H1 (cell line): ENCODE measurements around the gene MTNR1A. TPM values are rescaled to one million over a fixed set of nuclear protein-coding genes. Genes with fewer than 3 reads are reported as not detected.

ENCODE experiments used
- CTCF ChIA-PET: fragments of 300-600 bp; sonication (Branson Sonifier 250); formaldehyde crosslinking; loops from one replicate; lab custom pipeline; 2021; ENCODE audit not compliant: partially characterized antibody; lab: Charles Lee
- POLR2A ChIA-PET: fragments of 300-600 bp; sonication (Branson Sonifier 250); formaldehyde crosslinking; loops from one replicate; lab custom pipeline; 2021; ENCODE audit warnings: inconsistent platforms; ENCODE audit not compliant: partially characterized antibody; lab: Charles Lee
- DNase-seq, 2 experiments: peaks; one replicate each; pipeline versions ENCODE4 v3.0.0 to v3.0.0-alpha.2; 2010 to 2022; ENCODE audit warnings: low spot score in 2 of 2, low read depth in 1 of 2, mixed read lengths in 1 of 2
- FAIRE-seq: peaks from 2 replicates; lab custom pipeline; 2011; peaks lifted over from hg19 to GRCh38; lab: Jason Lieb, UNC
- H2AFZ ChIP-seq: 2 replicates; pipeline ENCODE4 v1.8.1; 2012; ENCODE audit warnings: low read length, inconsistent platforms
- H2AK5ac ChIP-seq: 2 replicates; pipeline ENCODE4 v1.6.1; 2013; ENCODE audit warnings: low read depth, low read length
- H2BK120ac ChIP-seq: replicated peaks from 2 replicates; pipeline ENCODE3; 2013; ENCODE audit warnings: low read depth, low read length, inconsistent platforms
- H2BK12ac ChIP-seq: 2 replicates; pipeline ENCODE4 v1.6.1; 2013; ENCODE audit warnings: low read depth, low read length
- H2BK15ac ChIP-seq: 2 replicates; pipeline ENCODE4 v1.6.1; 2013; ENCODE audit warnings: low read length
- H2BK20ac ChIP-seq: 2 replicates; pipeline ENCODE4 v1.6.1; 2013; ENCODE audit warnings: low read length
- H2BK5ac ChIP-seq: 2 replicates; pipeline ENCODE4 v1.6.1; 2013; ENCODE audit warnings: low read depth, low read length
- H3K14ac ChIP-seq: 2 replicates; pipeline ENCODE4 v1.6.1; 2013; ENCODE audit warnings: inconsistent platforms; ENCODE audit not compliant: insufficient read length
- H3K18ac ChIP-seq: 2 replicates; pipeline ENCODE4 v1.6.1; 2013; ENCODE audit warnings: low read length; ENCODE audit errors: extremely low read depth
- H3K23ac ChIP-seq: 2 replicates; pipeline ENCODE4 v1.6.1; 2013; ENCODE audit warnings: inconsistent platforms; ENCODE audit not compliant: insufficient read length
- H3K23me2 ChIP-seq: 2 replicates; pipeline ENCODE4 v1.6.1; 2013; ENCODE audit warnings: low read depth, low read length
- H3K27ac ChIP-seq: 2 replicates; pipeline ENCODE4 v1.6.1; 2011; ENCODE audit warnings: low read depth, low read length, inconsistent platforms
- H3K27me3 ChIP-seq, 4 experiments: replicated peaks in 1 of 4; 1 replicate in 1 of 4; 2 replicates in 3 of 4; pipeline versions ENCODE4 v1.6.1 to v1.8.1; 2011 to 2013; ENCODE audit warnings: low read length in 3 of 4, mild to moderate bottlenecking in 3 of 4, inconsistent platforms in 2 of 4, mixed read lengths in 2 of 4, moderate library complexity in 1 of 4; ENCODE audit not compliant: control insufficient read depth in 3 of 4, insufficient read depth in 3 of 4; ENCODE audit errors: extremely low read depth in 1 of 4
- H3K36me3 ChIP-seq, 4 experiments: 2 replicates each; pipeline versions ENCODE4 v1.6.1 to v1.8.1; 2011 to 2013; ENCODE audit warnings: mild to moderate bottlenecking in 4 of 4, low read length in 3 of 4, moderate library complexity in 2 of 4, control low read depth in 1 of 4, inconsistent platforms in 1 of 4; ENCODE audit not compliant: insufficient read depth in 4 of 4, control insufficient read depth in 2 of 4
- H3K4ac ChIP-seq: replicated peaks from 2 replicates; pipeline ENCODE3; 2013; ENCODE audit warnings: low read length, low read depth, mixed read lengths, inconsistent platforms; ENCODE audit not compliant: insufficient read length
- H3K4me1 ChIP-seq, 4 experiments: replicated peaks in 1 of 4; 1 replicate in 1 of 4; 2 replicates in 3 of 4; pipeline versions ENCODE4 v1.6.1 to v1.8.1; 2011 to 2013; ENCODE audit warnings: low read length in 3 of 4, inconsistent platforms in 2 of 4, mixed read lengths in 1 of 4; ENCODE audit not compliant: insufficient read depth in 4 of 4, control insufficient read depth in 3 of 4
- H3K4me2 ChIP-seq, 2 experiments: 2 replicates each; pipeline versions ENCODE4 v1.6.1 to v1.8.1; 2011 to 2013; ENCODE audit warnings: low read depth in 2 of 2, low read length in 2 of 2, control low read depth in 1 of 2, inconsistent platforms in 1 of 2, mild to moderate bottlenecking in 1 of 2; ENCODE audit not compliant: insufficient read depth in 1 of 2
- H3K4me3 ChIP-seq, 4 experiments: fragments of 200-600, 300-600 bp in 1 of 4; sonication (generic), shearing (Covaris generic), sonication (Bioruptor Twin) in 1 of 4; 2 replicates each; pipeline versions ENCODE4 v1.5.1 to v1.8.1; 2011 to 2016; ENCODE audit warnings: low read length in 4 of 4, low read depth in 3 of 4, control low read depth in 2 of 4, inconsistent platforms in 2 of 4, mild to moderate bottlenecking in 2 of 4, mixed read lengths in 1 of 4, moderate library complexity in 1 of 4; ENCODE audit not compliant: insufficient read depth in 2 of 4; ENCODE audit errors: extremely low read depth in 1 of 4
- H3K56ac ChIP-seq: replicated peaks from 2 replicates; pipeline ENCODE3; 2013; ENCODE audit warnings: low read depth, mild to moderate bottlenecking, mixed read lengths, low read length, inconsistent platforms; ENCODE audit not compliant: insufficient read length
- H3K79me1 ChIP-seq: 2 replicates; pipeline ENCODE4 v1.6.1; 2013; ENCODE audit warnings: low read depth, low read length, control low read depth
- H3K79me2 ChIP-seq, 2 experiments: 2 replicates each; pipeline versions ENCODE4 v1.6.1 to v1.8.1; 2012 to 2013; ENCODE audit warnings: low read length in 2 of 2, mild to moderate bottlenecking in 2 of 2, inconsistent platforms in 1 of 2; ENCODE audit not compliant: insufficient read depth in 2 of 2, control insufficient read depth in 1 of 2
- H3K9ac ChIP-seq, 4 experiments: replicated peaks in 1 of 4; 1 replicate in 1 of 4; 2 replicates in 3 of 4; pipeline versions ENCODE4 v1.6.1 to v1.8.1; 2011 to 2013; ENCODE audit warnings: low read depth in 3 of 4, low read length in 3 of 4, control low read depth in 2 of 4, mild to moderate bottlenecking in 2 of 4, moderate library complexity in 2 of 4, inconsistent platforms in 1 of 4; ENCODE audit errors: extremely low read depth in 1 of 4
- H3K9me3 ChIP-seq, 2 experiments: 2 replicates each; pipeline versions ENCODE4 v1.6.1 to v1.8.1; 2012 to 2013; ENCODE audit warnings: mild to moderate bottlenecking in 2 of 2, moderate library complexity in 2 of 2, control low read depth in 1 of 2, inconsistent platforms in 1 of 2, low read depth in 1 of 2, low read length in 1 of 2, mixed read lengths in 1 of 2; ENCODE audit not compliant: insufficient read depth in 2 of 2
- H4K20me1 ChIP-seq, 2 experiments: replicated peaks in 1 of 2; 2 replicates each; pipeline versions ENCODE3 to v1.8.1; 2011 to 2013; ENCODE audit warnings: inconsistent platforms in 2 of 2, low read length in 2 of 2, mild to moderate bottlenecking in 1 of 2; ENCODE audit not compliant: insufficient read depth in 2 of 2, control insufficient read depth in 1 of 2
- H4K5ac ChIP-seq: 2 replicates; pipeline ENCODE4 v1.6.1; 2013; ENCODE audit warnings: low read length, low read depth, mixed read lengths, inconsistent platforms; ENCODE audit not compliant: insufficient read length
- H4K8ac ChIP-seq: 2 replicates; pipeline ENCODE4 v1.8.0; 2013; ENCODE audit warnings: mild to moderate bottlenecking, moderate library complexity, low read length, inconsistent platforms; ENCODE audit not compliant: insufficient read depth; ENCODE audit errors: extremely low read depth
- H4K91ac ChIP-seq: replicated peaks from 2 replicates; pipeline ENCODE3; 2013; ENCODE audit warnings: low read length, mixed read lengths, inconsistent platforms; ENCODE audit not compliant: insufficient read length
- RFX5 ChIP-seq: IDR thresholded peaks from 2 replicates; pipeline ENCODE4 v1.6.1; 2011; ENCODE audit warnings: low read depth, low read length, improper control_type of control experiment, borderline replicate concordance
- WGBS, 2 experiments: shearing (Covaris generic) in 1 of 2; methylation state at CpG; one replicate each; pipeline versions ENCODE4 v1.1.6 to v1.1.7; 2013 to 2015; ENCODE audit warnings: low lambda C conversion rate in 2 of 2, mixed read lengths in 2 of 2, inconsistent platforms in 1 of 2, low coverage in 1 of 2, missing lambda C conversion rate in 1 of 2; ENCODE audit not compliant: insufficient replicate concordance in 2 of 2, insufficient coverage in 1 of 2, insufficient read length in 1 of 2; ENCODE audit errors: extremely low coverage in 1 of 2, missing lambda C conversion rate in 1 of 2; 5-methylcytosine and 5-hydroxymethylcytosine counted together
- polyA plus RNA-seq, 7 experiments: library from polyadenylated mRNA; depleted of rRNA in 3 of 7; stranded (reverse) in 5 of 7; unstranded in 2 of 7; fragments of >200 nt in 5 of 7; fragments of 200-250 nt in 2 of 7; gene quantifications; 1 replicate in 5 of 7; 2 replicates in 1 of 7; 4 replicates in 1 of 7; pipeline versions ENCODE4 v1.2.1 to v1.2.3, GENCODE V29; 2011 to 2013; ENCODE audit warnings: missing spikeins in 2 of 7, mixed read lengths in 2 of 7
- total RNA-seq: library from RNA; stranded (reverse); fragmentation: NEBNext Ultra II Directional; extraction: Animal tissue kit (Norgen Biotek cat#: 25700); gene quantifications from 2 replicates; pipeline ENCODE4 v1.2.1, GENCODE V29; 2021

MTNR1A gene
- total and polyA plus RNA-seq, 2 of the 8 experiments (the other 6 are each of a cell fraction or from before 2014, with no cell fraction given): 0.45 to 1.0 TPM

DNA sequence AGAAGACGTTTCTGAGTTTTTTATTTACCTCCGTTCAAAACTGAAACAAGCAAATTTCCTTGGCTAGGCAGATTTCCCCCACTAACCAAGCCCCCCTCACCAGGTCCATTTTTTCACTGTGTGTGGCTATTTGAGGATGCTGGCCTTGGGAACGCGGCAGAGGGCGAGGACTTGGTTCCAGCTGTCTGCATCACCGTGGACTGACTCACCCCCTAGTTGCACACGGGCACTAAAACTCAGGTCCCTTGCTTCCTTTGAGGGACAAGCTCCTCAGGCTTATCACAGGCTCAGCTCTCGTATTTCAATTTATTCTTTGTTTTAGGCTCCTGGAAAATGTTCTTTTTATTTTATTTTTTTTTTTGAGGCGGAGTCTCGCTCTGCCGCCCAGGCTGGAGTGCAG lies 8.4 kb upstream of the MTNR1A start:
- Histone ChIP-seq H2BK5ac (no peak overlapping the region), H3K23ac (no peak overlapping the region), H4K20me1 (no peaks in the 10 kb centered on the region), H3K27ac (no peak overlapping the region), H3K4me1 (no peaks in the 10 kb centered on the region), H3K79me1 (no peaks in the 10 kb centered on the region), H3K23me2 (no peaks in the 10 kb centered on the region), H4K5ac (no peak overlapping the region), H3K36me3 (no peaks in the 10 kb centered on the region), H2AK5ac (no peak overlapping the region), H3K9ac (no peak overlapping the region), H4K8ac (no peak overlapping the region), H3K79me2 (no peaks in the 10 kb centered on the region), H2BK20ac (no peak overlapping the region), H2BK12ac (no peak overlapping the region), H3K9me3 (no peaks in the 10 kb centered on the region), H3K27me3 (peaks cover 0 to 1% (median 0%) of the 10 kb centered on the region in 4 experiments; a peak in 1 of 7 replicates), H2BK120ac (no peak overlapping the region), H3K18ac (no peak overlapping the region), H4K91ac (no peak overlapping the region), H3K14ac (no peak overlapping the region), H2AFZ (no peak overlapping the region), H3K4ac (no peak overlapping the region), H3K56ac (no peak overlapping the region), H3K4me3 (no peak overlapping the region), H3K4me2 (no peak overlapping the region), H2BK15ac (no peak overlapping the region)
- 89% methylated on average over 9 of the region's 11 CpGs; no CpG with 5 or more reads in 1 of the 2 experiments for WGBS, 2 experiments
- TF ChIP-seq RFX5: no peak
- ChIA-PET CTCF (interaction anchor here (0.6 to 2.0 kb wide), 5 partner anchors 11 to 76 kb away, joined by 3 to 8 read pairs (median 3); no protein-coding TSS in a partner anchor), POLR2A (no interaction called here)
- DNase-seq (no peak), FAIRE-seq (no peak)
